Upper lobe of left lung (tissue), 4 donors: Measurements from ENCODE around the gene LYPD5.
"Not testable (repeated sequence)": the region's sequence is repeated elsewhere in the genome, so short reads cannot be mapped to it uniquely, and the experiment has no call there.

Source experiments
- POLR2A ChIP-seq, 4 donors: fragments of 450-650 bp; IDR thresholded peaks; one replicate each; pipeline ENCODE4 v1.5.1; 2016 to 2017; ENCODE audit warnings: antibody characterized with exemption in 4 of 4, mild to moderate bottlenecking in 2 of 4
- TF ChIP-seq, protein P1 (sequence below), 6 experiments: fragments of 450-650 bp in 4 of 6; fragments of 200-600 bp in 2 of 6; sonication (generic) in 2 of 6; IDR thresholded peaks; one replicate each; pipeline ENCODE4 v1.5.1; 2016 to 2019; ENCODE audit warnings: antibody characterized with exemption in 6 of 6

GRCh38 chr19:43774940-43775258 lies 27.3 kb downstream of the LYPD5 start:
- TF ChIP-seq, protein P1, sequence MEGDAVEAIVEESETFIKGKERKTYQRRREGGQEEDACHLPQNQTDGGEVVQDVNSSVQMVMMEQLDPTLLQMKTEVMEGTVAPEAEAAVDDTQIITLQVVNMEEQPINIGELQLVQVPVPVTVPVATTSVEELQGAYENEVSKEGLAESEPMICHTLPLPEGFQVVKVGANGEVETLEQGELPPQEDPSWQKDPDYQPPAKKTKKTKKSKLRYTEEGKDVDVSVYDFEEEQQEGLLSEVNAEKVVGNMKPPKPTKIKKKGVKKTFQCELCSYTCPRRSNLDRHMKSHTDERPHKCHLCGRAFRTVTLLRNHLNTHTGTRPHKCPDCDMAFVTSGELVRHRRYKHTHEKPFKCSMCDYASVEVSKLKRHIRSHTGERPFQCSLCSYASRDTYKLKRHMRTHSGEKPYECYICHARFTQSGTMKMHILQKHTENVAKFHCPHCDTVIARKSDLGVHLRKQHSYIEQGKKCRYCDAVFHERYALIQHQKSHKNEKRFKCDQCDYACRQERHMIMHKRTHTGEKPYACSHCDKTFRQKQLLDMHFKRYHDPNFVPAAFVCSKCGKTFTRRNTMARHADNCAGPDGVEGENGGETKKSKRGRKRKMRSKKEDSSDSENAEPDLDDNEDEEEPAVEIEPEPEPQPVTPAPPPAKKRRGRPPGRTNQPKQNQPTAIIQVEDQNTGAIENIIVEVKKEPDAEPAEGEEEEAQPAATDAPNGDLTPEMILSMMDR (IDR thresholded peaks at IDR 0.05): not testable (repeated sequence)
- not testable (repeated sequence) for TF ChIP-seq POLR2A (IDR thresholded peaks at IDR 0.05)
